Loucy (cell line): ENCODE data around the gene ARSG.

Experiments used
- H2AFZ ChIP-seq: fragments of 200-600 bp; sonication (generic); 2 replicates; pipeline ENCODE4 v1.6.0; 2016; ENCODE audit warnings: antibody characterized with exemption, mild to moderate bottlenecking, low read length, moderate library complexity
- H3F3A ChIP-seq: fragments of 200-600 bp; 2 replicates; pipeline ENCODE4 v1.6.0; 2016; ENCODE audit warnings: antibody characterized with exemption, low read depth, mild to moderate bottlenecking
- H3K27me3 ChIP-seq: fragments of 200-600 bp; sonication (generic); 2 replicates; pipeline ENCODE4 v1.6.1; 2014; ENCODE audit warnings: low read length, mild to moderate bottlenecking; ENCODE audit not compliant: insufficient read depth, poor library complexity, severe bottlenecking
- H3K36me3 ChIP-seq: fragments of 200-600 bp; sonication (generic); 2 replicates; pipeline ENCODE4 v1.6.1; 2016; ENCODE audit warnings: low read length; ENCODE audit not compliant: insufficient read depth
- H3K4me1 ChIP-seq: fragments of 200-600 bp; sonication (generic); 2 replicates; pipeline ENCODE4 v1.5.1; 2014; ENCODE audit warnings: low read length, mild to moderate bottlenecking; ENCODE audit not compliant: insufficient read depth, poor library complexity, severe bottlenecking
- H3K4me2 ChIP-seq: fragments of 200-600 bp; sonication (generic); 2 replicates; pipeline ENCODE4 v1.6.0; 2014; ENCODE audit warnings: antibody characterized with exemption, low read length, low read depth, mild to moderate bottlenecking; ENCODE audit not compliant: poor library complexity, severe bottlenecking
- H3K4me3 ChIP-seq: fragments of 200-600 bp; sonication (generic); 2 replicates; pipeline ENCODE4 v1.5.1; 2014; ENCODE audit warnings: low read length, mild to moderate bottlenecking, mixed read lengths; ENCODE audit not compliant: poor library complexity, severe bottlenecking
- H3K79me2 ChIP-seq: fragments of 200-600 bp; sonication (generic); 2 replicates; pipeline ENCODE4 v1.6.1; 2014; ENCODE audit warnings: low read length; ENCODE audit not compliant: insufficient read depth
- H3K9ac ChIP-seq: fragments of 200-600 bp; sonication (generic); 2 replicates; pipeline ENCODE4 v1.6.0; 2014; ENCODE audit warnings: mild to moderate bottlenecking, low read depth, low read length, moderate library complexity; ENCODE audit not compliant: poor library complexity, severe bottlenecking
- H3K9me2 ChIP-seq: fragments of 200-600 bp; sonication (generic); replicated peaks from 2 replicates; pipeline ENCODE4 v1.6.1; 2016; ENCODE audit warnings: low read depth, low read length, mixed read lengths
- H3K9me3 ChIP-seq: fragments of 200-600 bp; sonication (generic); 2 replicates; pipeline ENCODE4 v1.6.1; 2014; ENCODE audit warnings: mild to moderate bottlenecking, antibody characterized with exemption, low read length, low read depth; ENCODE audit not compliant: insufficient read depth
- H4K20me1 ChIP-seq: fragments of 200-600 bp; sonication (generic); 2 replicates; pipeline ENCODE4 v1.6.0; 2014; ENCODE audit warnings: antibody characterized with exemption, low read length, mild to moderate bottlenecking; ENCODE audit not compliant: insufficient read depth, poor library complexity, severe bottlenecking
- CTCF ChIP-seq: fragments of 200-600 bp; sonication (generic); conservative IDR thresholded peaks from 2 replicates; pipeline ENCODE4 v1.5.1; 2014; ENCODE audit warnings: mild to moderate bottlenecking, antibody characterized with exemption, low read length
- EZH2phosphoT487 ChIP-seq: fragments of 200-600 bp; IDR thresholded peaks from 2 replicates; pipeline ENCODE4 v1.6.1; 2018; ENCODE audit warnings: antibody characterized with exemption, mild to moderate bottlenecking, moderate library complexity, borderline replicate concordance

The ARSG gene

GRCh38 chr17:68456339-68457167 is 165.3 kb downstream of the ARSG start:
- Histone ChIP-seq H4K20me1 (no peaks in the 10 kb centered on the region), H3K27me3 (no peaks in the 10 kb centered on the region), H3K9me3 (no peaks in the 10 kb centered on the region), H3K9me2 (no peaks in the 10 kb centered on the region), H3K79me2 (peaks cover 10% of the 10 kb centered on the region; the same call in 1 of the 2 replicates), H2AFZ (peak overlapping the region; percentile 67), H3K4me2 (peak overlapping the region; percentile 95), H3K36me3 (no peaks in the 10 kb centered on the region), H3K4me3 (peak overlapping the region; percentile 86), H3F3A (no peaks in the 10 kb centered on the region), H3K9ac (peak overlapping the region; percentile 80), H3K4me1 (peaks cover 44% of the 10 kb centered on the region)
- TF ChIP-seq CTCF (no peak), EZH2phosphoT487 (no peak)

- Histone ChIP-seq H3K27me3 (no peaks in the 10 kb centered on the region), H3K79me2 (peaks cover 10% of the 10 kb centered on the region; the same call in 1 of the 2 replicates), H3K4me2 (peak within 1 kb of the TSS; percentile 95), H3K36me3 (no peaks in the 10 kb centered on the region), H4K20me1 (no peaks in the 10 kb centered on the region), H2AFZ (peak within 1 kb of the TSS; percentile 67), H3K9ac (peak within 1 kb of the TSS; percentile 80), H3K9me2 (no peaks in the 10 kb centered on the region), H3K4me3 (peak within 1 kb of the TSS; percentile 86), H3K9me3 (no peaks in the 10 kb centered on the region), H3K4me1 (peaks cover 50% of the 10 kb centered on the region), H3F3A (no peaks in the 10 kb centered on the region)
- TF ChIP-seq CTCF (no peak), EZH2phosphoT487 (no peak)
Observed at GRCh38 chr17:68457168-68457538, 165.9 kb downstream of the ARSG start, which contains the start of gene WIPI1. WIPI1 (minus strand) TSS chr17:68457496; CDS start chr17:68457421, 75 bp downstream.

GRCh38 chr17:68457539-68458259 is 166.4 kb downstream of the ARSG start:
- Histone ChIP-seq H3K79me2 (peaks cover 10% of the 10 kb centered on the region; the same call in 1 of the 2 replicates), H3K4me1 (peaks cover 54% of the 10 kb centered on the region), H3K9me3 (no peaks in the 10 kb centered on the region), H3K27me3 (no peaks in the 10 kb centered on the region), H3F3A (no peaks in the 10 kb centered on the region), H4K20me1 (no peaks in the 10 kb centered on the region), H3K9ac (peak overlapping the region; percentile 18), H3K4me2 (peak overlapping the region; percentile 74), H3K4me3 (peak overlapping the region; percentile 69), H3K36me3 (no peaks in the 10 kb centered on the region), H2AFZ (peak overlapping the region; percentile 44; the same call in 1 of the 2 replicates), H3K9me2 (no peaks in the 10 kb centered on the region)
- no peak for TF ChIP-seq CTCF
- no peak for TF ChIP-seq EZH2phosphoT487
